ENCODE measurements around the gene TMEM258. TPM values are rescaled to one million over a fixed set of nuclear protein-coding genes. Genes with fewer than 3 reads are reported as not detected.

Gene TMEM258
- total RNA-seq, 1 donor from 2014 or later: 71.4 TPM

DNA sequence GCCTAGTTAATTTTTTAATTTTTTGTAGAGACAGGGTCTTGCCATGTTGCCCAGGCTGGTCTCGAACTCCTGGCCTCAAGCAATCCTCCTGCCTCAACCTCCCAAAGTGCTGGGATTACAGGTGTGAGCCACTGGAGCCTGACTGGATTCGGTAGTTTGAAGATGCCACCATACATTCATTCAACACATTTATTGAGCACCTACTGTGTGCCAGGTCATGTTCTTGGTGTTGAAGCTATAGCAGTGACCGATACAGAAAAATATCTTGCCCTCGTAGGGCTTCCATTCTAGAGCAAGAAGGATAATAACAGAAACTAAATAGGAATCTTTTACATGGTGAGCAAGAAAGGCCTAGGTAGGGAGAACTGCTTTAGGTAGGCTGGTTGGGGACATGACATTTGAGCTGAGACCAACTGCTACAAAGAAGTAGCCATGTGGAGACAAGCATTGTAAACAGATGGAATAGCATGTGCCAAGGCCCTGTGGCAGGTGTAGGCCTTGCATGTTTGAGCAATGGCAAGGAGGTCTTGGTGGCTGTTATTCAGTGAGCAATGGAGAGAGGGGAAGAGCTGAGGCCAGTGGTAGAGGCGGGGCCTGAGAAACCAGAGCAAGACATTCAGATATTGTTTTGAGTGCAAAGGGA is 41.6 kb downstream of the TMEM258 start:
- Histone ChIP-seq H4K20me1 (ENCODE audit: low read depth) (no peaks in the 10 kb centered on the region), H3K27ac (no peak overlapping the region), H2AFZ (replicated peaks) (no peak overlapping the region), H3K79me2 (ENCODE audit: low read depth) (no peaks in the 10 kb centered on the region), H3K36me3 (no peaks in the 10 kb centered on the region), H3K4me1 (peaks cover 22% of the 10 kb centered on the region), H3K4me2 (no peak overlapping the region), H3F3A (ENCODE audit: low read depth) (peaks cover 13% of the 10 kb centered on the region), H3K27me3 (peaks cover 33% of the 10 kb centered on the region), H3K9ac (no peak overlapping the region), H3K9me3 (ENCODE audit: low read depth) (no peaks in the 10 kb centered on the region), H3K4me3 (no peak overlapping the region)
- peaks cover 28% of the 10 kb centered on the region for H3K27me3 Mint-ChIP-seq (ENCODE audit: insufficient read depth, low read depth)
- TF ChIP-seq, protein P1, sequence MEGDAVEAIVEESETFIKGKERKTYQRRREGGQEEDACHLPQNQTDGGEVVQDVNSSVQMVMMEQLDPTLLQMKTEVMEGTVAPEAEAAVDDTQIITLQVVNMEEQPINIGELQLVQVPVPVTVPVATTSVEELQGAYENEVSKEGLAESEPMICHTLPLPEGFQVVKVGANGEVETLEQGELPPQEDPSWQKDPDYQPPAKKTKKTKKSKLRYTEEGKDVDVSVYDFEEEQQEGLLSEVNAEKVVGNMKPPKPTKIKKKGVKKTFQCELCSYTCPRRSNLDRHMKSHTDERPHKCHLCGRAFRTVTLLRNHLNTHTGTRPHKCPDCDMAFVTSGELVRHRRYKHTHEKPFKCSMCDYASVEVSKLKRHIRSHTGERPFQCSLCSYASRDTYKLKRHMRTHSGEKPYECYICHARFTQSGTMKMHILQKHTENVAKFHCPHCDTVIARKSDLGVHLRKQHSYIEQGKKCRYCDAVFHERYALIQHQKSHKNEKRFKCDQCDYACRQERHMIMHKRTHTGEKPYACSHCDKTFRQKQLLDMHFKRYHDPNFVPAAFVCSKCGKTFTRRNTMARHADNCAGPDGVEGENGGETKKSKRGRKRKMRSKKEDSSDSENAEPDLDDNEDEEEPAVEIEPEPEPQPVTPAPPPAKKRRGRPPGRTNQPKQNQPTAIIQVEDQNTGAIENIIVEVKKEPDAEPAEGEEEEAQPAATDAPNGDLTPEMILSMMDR (IDR thresholded peaks at IDR 0.05): no peak
- TF ChIP-seq EZH2 (IDR thresholded peaks at IDR 0.05) (no peak), EZH2phosphoT487 (IDR thresholded peaks at IDR 0.05) (no peak)
- peak overlapping the region; percentile 70 for H3K4me3 Mint-ChIP-seq
- no peaks in the 10 kb centered on the region for H3K9me3 Mint-ChIP-seq
- H3K36me3 Mint-ChIP-seq: no peaks in the 10 kb centered on the region
- peaks cover 51% of the 10 kb centered on the region for H3K4me1 Mint-ChIP-seq
- DNase-seq (ENCODE audit: low spot score): no peak
- H3K27ac Mint-ChIP-seq: no peak overlapping the region

DNA sequence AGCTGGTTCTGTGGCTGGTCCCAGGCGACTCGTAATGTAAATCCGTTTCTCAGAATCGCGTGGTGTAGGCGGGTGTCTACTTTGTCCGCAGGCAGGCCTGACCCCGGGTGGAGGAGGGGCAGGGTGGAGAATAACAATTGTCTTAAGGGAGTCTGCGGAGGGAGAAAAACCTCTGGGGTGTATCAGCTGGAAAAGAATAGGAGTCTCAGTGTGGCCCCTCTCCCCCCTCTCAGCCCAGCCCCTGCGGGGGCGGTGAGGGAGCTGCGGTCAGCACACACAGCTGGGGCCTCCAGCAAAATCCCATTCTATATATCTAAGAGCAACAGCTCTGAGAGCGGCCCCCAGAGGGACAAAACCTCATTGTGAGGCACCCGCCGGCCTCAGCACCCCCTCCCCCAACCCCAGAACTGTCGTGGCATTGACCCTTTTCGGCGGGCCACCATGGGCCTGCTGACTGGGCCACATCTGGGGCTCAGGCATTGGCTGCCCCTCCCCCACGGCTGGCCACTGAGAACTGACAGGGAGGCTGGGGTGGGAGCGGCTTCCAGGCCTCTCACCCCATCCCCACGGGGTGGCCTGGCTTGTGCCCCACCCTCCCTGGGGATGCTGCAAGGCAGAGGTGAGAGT is 42.7 kb downstream of the TMEM258 start:
- H3K9me3 Mint-ChIP-seq: no peaks in the 10 kb centered on the region
- Histone ChIP-seq H3K27ac (no peak overlapping the region), H3K4me3 (peak overlapping the region; percentile 2), H3K4me2 (peak overlapping the region; percentile 65), H3F3A (ENCODE audit: low read depth) (peaks cover 13% of the 10 kb centered on the region), H4K20me1 (ENCODE audit: low read depth) (no peaks in the 10 kb centered on the region), H3K27me3 (peaks cover 33% of the 10 kb centered on the region), H3K9me3 (ENCODE audit: low read depth) (no peaks in the 10 kb centered on the region), H3K4me1 (peaks cover 25% of the 10 kb centered on the region), H3K79me2 (ENCODE audit: low read depth) (no peaks in the 10 kb centered on the region), H3K36me3 (no peaks in the 10 kb centered on the region), H3K9ac (no peak overlapping the region), H2AFZ (replicated peaks) (no peak overlapping the region)
- peaks cover 28% of the 10 kb centered on the region for H3K27me3 Mint-ChIP-seq (ENCODE audit: insufficient read depth, low read depth)
- H3K4me1 Mint-ChIP-seq: peaks cover 51% of the 10 kb centered on the region
- peak overlapping the region; percentile 95 for H3K27ac Mint-ChIP-seq
- TF ChIP-seq EZH2 (IDR thresholded peaks at IDR 0.05) (no peak), EZH2phosphoT487 (IDR thresholded peaks at IDR 0.05) (no peak)
- TF ChIP-seq, protein P1 (IDR thresholded peaks at IDR 0.05): no peak
- H3K36me3 Mint-ChIP-seq: no peaks in the 10 kb centered on the region
- peak; percentile 50 for DNase-seq (ENCODE audit: low spot score)
- H3K4me3 Mint-ChIP-seq: peak overlapping the region; percentile 77

DNA sequence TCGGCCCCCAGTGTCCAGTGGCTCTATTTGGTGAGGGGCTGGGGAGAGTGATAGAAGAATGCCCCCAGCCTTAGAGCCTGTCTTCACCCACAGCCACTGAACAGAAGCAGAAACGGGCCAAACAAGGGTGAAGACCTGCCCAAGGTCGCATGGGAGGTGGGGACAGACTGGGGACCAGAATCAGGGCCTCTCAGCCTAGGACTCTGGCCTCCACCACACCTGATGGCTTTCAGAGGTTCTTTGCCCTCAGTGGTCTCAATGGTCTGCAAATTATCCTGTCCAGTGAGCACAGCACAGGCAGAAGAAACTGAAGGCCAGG is 44.5 kb downstream of the TMEM258 start:
- H3K27ac ChIP-seq: no peak overlapping the region
- no peak overlapping the region for H3K9ac ChIP-seq
- H4K20me1 ChIP-seq (ENCODE audit: low read depth): no peaks in the 10 kb centered on the region
- H3K27me3 ChIP-seq: peaks cover 20% of the 10 kb centered on the region
- H3F3A ChIP-seq (ENCODE audit: low read depth): peaks cover 13% of the 10 kb centered on the region
- Mint-ChIP-seq H3K36me3 (no peaks in the 10 kb centered on the region), H3K4me1 (peaks cover 40% of the 10 kb centered on the region), H3K27ac (no peak overlapping the region), H3K9me3 (no peaks in the 10 kb centered on the region), H3K27me3 (ENCODE audit: insufficient read depth, low read depth) (peaks cover 18% of the 10 kb centered on the region), H3K4me3 (no peak overlapping the region)
- no peak overlapping the region for H2AFZ ChIP-seq (replicated peaks)
- TF ChIP-seq EZH2 (IDR thresholded peaks at IDR 0.05): no peak
- no peak for TF ChIP-seq EZH2phosphoT487 (IDR thresholded peaks at IDR 0.05)
- TF ChIP-seq, protein P1 (IDR thresholded peaks at IDR 0.05): no peak
- H3K9me3 ChIP-seq (ENCODE audit: low read depth): no peaks in the 10 kb centered on the region
- H3K4me1 ChIP-seq: peaks cover 22% of the 10 kb centered on the region
- H3K4me2 ChIP-seq: no peak overlapping the region
- no peaks in the 10 kb centered on the region for H3K79me2 ChIP-seq (ENCODE audit: low read depth)
- H3K4me3 ChIP-seq: no peak overlapping the region
- DNase-seq (ENCODE audit: low spot score): no peak
- H3K36me3 ChIP-seq: no peaks in the 10 kb centered on the region

Data from neural progenitor cell (in vitro differentiated cells).